GM12891 (cell line): Measurements from ENCODE around the gene EIF2A.

Experiments used
- POLR2A ChIP-seq: IDR thresholded peaks from 2 replicates; pipeline ENCODE4 v1.6.1; 2011; ENCODE audit warnings: low read depth, low read length, control low read depth
- POLR2AphosphoS5 ChIP-seq: IDR thresholded peaks from 2 replicates; pipeline ENCODE4 v1.6.1; 2011; ENCODE audit warnings: low read depth, low read length, control low read depth
- SPI1 ChIP-seq: IDR thresholded peaks from 2 replicates; pipeline ENCODE4 v1.6.1; 2011; ENCODE audit warnings: low read depth, low read length, control low read depth
- TAF1 ChIP-seq: IDR thresholded peaks from 2 replicates; pipeline ENCODE4 v1.6.1; 2011; ENCODE audit warnings: low read depth, low read length, control low read depth

DNA sequence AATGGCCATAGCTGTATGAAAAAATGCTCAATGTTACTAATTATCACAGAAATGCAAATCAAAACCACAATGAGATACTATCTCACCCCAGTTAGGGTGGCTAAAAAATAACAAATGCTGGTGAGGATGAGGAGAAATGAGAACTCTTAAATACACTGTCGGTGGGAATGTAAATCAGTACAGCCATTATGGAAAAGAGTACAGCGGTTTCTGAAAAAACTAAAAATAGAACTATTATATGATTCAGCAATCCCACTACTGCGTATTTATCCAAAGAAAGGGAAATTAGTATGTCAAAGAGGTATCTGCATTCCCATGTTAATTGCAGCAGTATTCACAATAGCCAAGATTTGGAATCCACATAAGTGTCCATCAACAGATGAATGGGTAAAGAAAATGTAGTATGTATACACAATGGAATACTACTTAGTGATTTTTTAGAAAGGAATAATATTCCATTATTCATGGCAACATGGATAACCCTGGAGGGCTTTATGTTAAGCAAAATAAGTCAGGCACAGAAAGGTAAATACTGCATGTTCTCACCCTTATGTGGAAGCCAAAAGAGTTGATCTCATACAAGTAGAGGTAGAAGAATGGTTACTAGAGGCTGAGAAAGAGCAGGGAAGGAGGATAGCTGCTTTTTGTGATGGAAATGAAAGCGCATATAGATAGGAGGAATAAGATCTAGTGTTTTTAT lies 35.3 kb upstream of the EIF2A start:
- no peak for TF ChIP-seq POLR2AphosphoS5
- TF ChIP-seq POLR2A = no peak
- TF ChIP-seq SPI1 = no peak
- TF ChIP-seq TAF1 = no peak
